Measurements from ENCODE around the gene SERPINB1. TPM values are rescaled to one million over a fixed set of nuclear protein-coding genes. Genes with fewer than 3 reads are reported as not detected.

Gene SERPINB1
- total RNA-seq, 4 donors from 2014 or later, result 284 to 1,204 (median 702) TPM

DNA sequence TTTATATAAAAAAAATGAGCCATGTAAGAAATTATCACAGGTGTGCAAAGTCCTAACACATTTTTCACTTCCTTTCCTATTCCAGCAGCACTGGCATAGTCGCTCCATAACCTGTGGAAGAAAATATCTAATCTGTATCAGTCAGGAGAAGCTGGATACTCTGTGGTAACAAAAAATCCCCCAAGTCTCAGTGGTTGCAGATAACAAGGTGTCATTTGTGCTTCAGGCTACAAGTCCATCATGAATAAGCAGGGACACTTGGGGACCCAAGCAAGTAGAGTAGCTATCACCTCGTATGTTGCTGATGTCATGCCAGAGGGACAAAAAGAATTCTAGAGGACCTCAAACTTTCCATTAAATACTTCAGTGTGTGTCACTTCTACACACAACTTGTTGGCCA is 30.3 kb upstream of the SERPINB1 start:
- 73 to 88% methylated on average over 2 of the region's 2 CpGs for WGBS, 2 donors
- no peaks in the 10 kb centered on the region for H3K9me3 ChIP-seq
- no peak for DNase-seq
- no peak overlapping the region for H3K27ac ChIP-seq
- H3K4me3 ChIP-seq, result no peak overlapping the region
- no peaks in the 10 kb centered on the region for H3K27me3 ChIP-seq
- no peaks in the 10 kb centered on the region for H3K36me3 ChIP-seq
- intact Hi-C loops (cut with DNase I), result no loop called here
- no peak for TF ChIP-seq POLR2A (IDR thresholded peaks at IDR 0.05)
- H3K4me1 ChIP-seq, result peaks cover 18 to 27% (median 19%) of the 10 kb centered on the region in 3 donors

GRCh38 chr6:2871102-2871501 is 29.4 kb upstream of the SERPINB1 start:
- 68 to 76% methylated on average over 2 of the region's 2 CpGs for WGBS, 2 donors
- no peak overlapping the region for H3K4me3 ChIP-seq

DNA sequence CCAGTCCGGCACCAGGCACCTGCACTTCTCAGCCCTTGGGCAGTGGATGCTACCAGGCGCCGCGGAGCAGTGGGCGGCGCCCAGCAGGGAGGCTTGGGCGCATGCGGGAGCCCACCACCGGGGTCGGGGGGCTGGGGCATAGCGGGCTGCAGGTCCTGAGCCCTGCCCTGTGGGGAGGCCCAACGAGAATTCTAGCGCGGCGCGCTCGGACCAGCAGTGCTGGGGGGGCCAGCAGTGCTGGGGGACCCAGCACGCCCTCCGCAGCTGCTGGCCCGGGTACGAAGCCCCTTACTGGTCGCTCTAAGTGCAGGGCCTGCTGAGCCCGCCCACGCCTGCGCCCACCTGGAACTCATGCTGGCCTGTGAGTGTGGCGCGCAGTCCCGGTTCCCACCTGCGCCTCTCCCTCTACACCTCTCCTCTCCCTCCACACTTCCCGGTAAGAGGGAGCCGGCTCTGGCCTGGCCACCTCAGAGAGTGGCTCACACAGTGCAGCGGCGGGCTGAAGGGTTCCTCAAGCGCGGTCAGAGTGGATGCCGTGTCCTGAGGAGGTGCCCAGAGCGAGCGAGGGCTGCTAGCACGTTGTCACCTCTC is 28.5 kb upstream of the SERPINB1 start:
- DNase-seq, result no peak
- TF ChIP-seq CTCF (IDR thresholded peaks at IDR 0.05) (no peak), POLR2A (IDR thresholded peaks at IDR 0.05) (no peak)
- peaks cover 7 to 22% (median 16%) of the 10 kb centered on the region in 3 donors for H3K4me1 ChIP-seq
- no peak overlapping the region for H3K4me3 ChIP-seq
- H3K27ac ChIP-seq, result no peak overlapping the region
- H3K27me3 ChIP-seq, result no peaks in the 10 kb centered on the region
- no peaks in the 10 kb centered on the region for H3K36me3 ChIP-seq
- intact Hi-C loops (cut with DNase I), result no loop called here
- H3K9me3 ChIP-seq, result no peaks in the 10 kb centered on the region
- WGBS, 2 donors, result 97 to 100% methylated on average over 2 to 10 of the region's 39 CpGs

More at GRCh38 chr6:2871102-2871501, 29.4 kb upstream of the SERPINB1 start:
- Histone ChIP-seq H3K9me3 (no peaks in the 10 kb centered on the region), H3K27ac (no peak overlapping the region), H3K27me3 (no peaks in the 10 kb centered on the region), H3K36me3 (no peaks in the 10 kb centered on the region), H3K4me1 (peaks cover 12 to 25% (median 14%) of the 10 kb centered on the region in 3 donors)
- DNase-seq, result no peak
- TF ChIP-seq CTCF (IDR thresholded peaks at IDR 0.05), result no peak
- TF ChIP-seq POLR2A (IDR thresholded peaks at IDR 0.05), result no peak
- intact Hi-C loops (cut with DNase I), result no loop called here

GRCh38 chr6:2868637-2869036 is 27.0 kb upstream of the SERPINB1 start:
- H3K36me3 ChIP-seq, result no peaks in the 10 kb centered on the region
- H3K9me3 ChIP-seq, result no peaks in the 10 kb centered on the region
- no peak for TF ChIP-seq CTCF (IDR thresholded peaks at IDR 0.05)
- no peak for TF ChIP-seq POLR2A (IDR thresholded peaks at IDR 0.05)
- no peak overlapping the region for H3K4me3 ChIP-seq
- intact Hi-C loops (cut with DNase I), result no loop called here
- peaks cover 0 to 12% (median 9%) of the 10 kb centered on the region in 3 donors for H3K4me1 ChIP-seq
- peak overlapping the region in 1 of 4 donors; percentile 9 for H3K27ac ChIP-seq
- DNase-seq, result no peak
- WGBS, 2 donors, result 74 to 75% methylated on average over 6 of the region's 6 CpGs
- no peaks in the 10 kb centered on the region for H3K27me3 ChIP-seq

- H3K36me3 ChIP-seq, result no peaks in the 10 kb centered on the region
- H3K4me3 ChIP-seq, result no peak overlapping the region
- H3K9me3 ChIP-seq, result no peaks in the 10 kb centered on the region
- TF ChIP-seq CTCF (IDR thresholded peaks at IDR 0.05), result no peak
- no peak for TF ChIP-seq POLR2A (IDR thresholded peaks at IDR 0.05)
- no peak for DNase-seq
- H3K27ac ChIP-seq, result peak overlapping the region in 1 of 4 donors; percentile 29
- no peaks in the 10 kb centered on the region for H3K27me3 ChIP-seq
- H3K4me1 ChIP-seq, result peaks cover 0 to 12% (median 9%) of the 10 kb centered on the region in 3 donors
- intact Hi-C loops (cut with DNase I), result no loop called here
- WGBS, 2 donors, result 30 to 44% methylated on average over 6 to 8 of the region's 8 CpGs
These were observed 24.6 kb upstream of the SERPINB1 start for GRCh38 chr6:2866171-2866846.

All from esophagus squamous epithelium (tissue), 5 donors.